HG02840 (cell line): ENCODE measurements around the gene FCMR.
"Not testable (repeated sequence)": the region's sequence is repeated elsewhere in the genome, so short reads cannot be mapped to it uniquely, and the experiment has no call there.

Experiments
- ATAC-seq: cut with Tn5 transposase; IDR thresholded peaks from one replicate; pipeline ENCODE4 v1.9.1; 2021; ENCODE audit warnings: mild to moderate bottlenecking, moderate library complexity, moderate number of reproducible peaks; ENCODE audit not compliant: unreplicated experiment, low FRiP score

The FCMR gene

GRCh38 chr1:206924592-206925105 lies 2.9 kb upstream of the FCMR start:
- ATAC-seq: peak; percentile 11

- ATAC-seq: not testable (repeated sequence)
Measured at GRCh38 chr1:206923961-206924557, 2.3 kb upstream of the FCMR start.

- peak; percentile 47 for ATAC-seq
Measured at GRCh38 chr1:206923009-206923960, 1.5 kb upstream of the FCMR start.

- ATAC-seq: no peak
Measured at GRCh38 chr1:206922524-206922923, 783 bp upstream of the FCMR start.

- no peak for ATAC-seq
Measured at GRCh38 chr1:206918076-206918475, 3.7 kb downstream of the FCMR start.

GRCh38 chr1:206916000-206916709 lies 5.6 kb downstream of the FCMR start:
- no peak for ATAC-seq

- ATAC-seq: no peak
Measured at GRCh38 chr1:206915030-206915735, 6.6 kb downstream of the FCMR start.

- ATAC-seq: no peak
Measured at GRCh38 chr1:206913766-206914537, 7.8 kb downstream of the FCMR start.

GRCh38 chr1:206912445-206913095 lies 9.2 kb downstream of the FCMR start:
- ATAC-seq: no peak

- ATAC-seq: no peak
Measured at GRCh38 chr1:206911064-206911663, 10.6 kb downstream of the FCMR start.

- ATAC-seq: no peak
Measured at GRCh38 chr1:206909883-206910318, 11.8 kb downstream of the FCMR start.

GRCh38 chr1:206909161-206909882 lies 12.4 kb downstream of the FCMR start:
- ATAC-seq: no peak

- ATAC-seq: no peak
Measured at GRCh38 chr1:206908038-206908437, 13.7 kb downstream of the FCMR start.

GRCh38 chr1:206907304-206907991 lies 14.3 kb downstream of the FCMR start:
- ATAC-seq: no peak

GRCh38 chr1:206905295-206906164 lies 16.2 kb downstream of the FCMR start:
- ATAC-seq: no peak

- ATAC-seq: no peak
Measured at GRCh38 chr1:206904423-206905142, 17.2 kb downstream of the FCMR start.
